ENCODE measurements around the gene INPP5D. TPM values are rescaled to one million over a fixed set of nuclear protein-coding genes. Genes with fewer than 3 reads are reported as not detected.
"Not testable (repeated sequence)": the region's sequence is repeated elsewhere in the genome, so short reads cannot be mapped to it uniquely, and the experiment has no call there.

Gene INPP5D
- 60.9 and 61.2 TPM in 2 replicates for total RNA-seq

DNA sequence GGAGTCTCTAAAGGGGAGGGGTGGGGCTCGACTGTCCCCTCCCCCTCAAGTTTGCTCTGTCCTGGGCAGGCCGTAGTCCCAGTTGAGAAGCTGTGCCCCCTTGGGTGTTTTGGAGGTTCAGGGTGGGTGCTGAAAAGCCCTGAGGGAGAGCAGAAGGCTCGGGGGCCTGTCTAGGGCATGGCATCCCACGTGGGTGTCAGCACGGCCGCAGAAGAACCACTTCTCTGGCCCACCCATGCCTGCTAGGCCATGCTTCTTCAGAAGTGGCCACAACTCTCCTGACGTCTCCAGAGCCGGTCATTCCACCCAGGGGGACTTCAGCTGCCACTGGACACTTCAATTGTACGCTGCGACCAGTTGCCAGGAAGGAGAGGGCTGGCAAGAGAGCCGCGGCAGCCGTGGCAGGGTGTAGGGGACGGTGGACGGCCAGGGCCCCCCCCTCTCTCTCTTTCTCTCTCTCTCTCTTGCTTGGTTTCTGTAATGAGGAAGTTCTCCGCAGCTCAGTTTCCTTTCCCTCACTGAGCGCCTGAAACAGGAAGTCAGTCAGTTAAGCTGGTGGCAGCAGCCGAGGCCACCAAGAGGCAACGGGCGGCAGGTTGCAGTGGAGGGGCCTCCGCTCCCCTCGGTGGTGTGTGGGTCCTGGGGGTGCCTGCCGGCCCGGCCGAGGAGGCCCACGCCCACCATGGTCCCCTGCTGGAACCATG lies at the start of gene INPP5D:
TSS of gene INPP5D (plus strand) at position 546 of the 704 bp plus-strand sequence. CDS start at position 683, 137 bp downstream.
- Mint-ChIP-seq H3K9me3 (no peaks in the 10 kb centered on the region), H3K27ac (peak within 1 kb of the TSS; percentile 99), H3K27me3 (ENCODE audit: insufficient read depth) (no peaks in the 10 kb centered on the region), H3K4me3 (peak within 1 kb of the TSS; percentile 97), H3K4me1 (ENCODE audit: low read depth) (peaks cover 48% of the 10 kb centered on the region), H3K36me3 (ENCODE audit: low read depth) (peaks cover 9% of the 10 kb centered on the region)
- intact Hi-C loops (cut with micrococcal nuclease) = loop anchor here (1.0 to 2.0 kb wide), 6 partner anchors 41 to 363 kb away; partner anchors contain the start of genes ATG16L1 and GIGYF2
- peak; percentile 68 for DNase-seq (ENCODE audit: low spot score)

DNA sequence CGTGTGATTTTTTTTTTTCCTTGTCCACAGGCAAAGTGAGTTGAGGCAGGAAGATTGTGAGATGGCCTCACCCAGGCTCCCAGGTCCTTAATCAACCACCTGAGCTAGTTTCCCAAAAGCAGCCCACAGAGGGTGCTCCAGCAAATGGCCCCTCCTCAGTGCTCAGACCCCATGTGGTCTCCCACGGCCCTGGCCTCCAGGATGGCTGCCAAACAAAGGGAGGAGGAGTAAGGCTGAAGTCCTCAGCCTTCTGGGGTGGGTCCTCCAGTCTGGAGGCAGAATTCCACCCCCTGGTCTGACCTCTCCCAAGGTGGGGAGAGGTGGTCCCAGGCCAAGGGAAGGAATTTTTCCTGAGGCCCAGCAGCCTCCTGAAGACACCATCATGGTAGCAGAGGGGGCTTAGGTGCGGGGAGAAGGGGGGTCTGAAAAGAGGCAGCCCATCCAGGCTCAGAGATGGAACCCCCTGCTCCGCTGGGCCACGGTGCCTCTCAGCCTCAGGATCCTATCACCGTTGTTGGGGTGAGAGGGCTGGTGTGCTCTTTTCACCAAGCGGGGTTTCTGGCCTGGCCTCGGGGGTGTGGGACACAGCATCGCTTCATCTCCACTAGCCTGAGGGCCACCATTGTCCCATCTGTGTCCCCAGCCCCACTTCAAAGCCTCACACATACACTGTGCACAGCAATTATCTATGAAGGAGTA lies 49.4 kb upstream of the INPP5D start:
- Mint-ChIP-seq H3K36me3 (ENCODE audit: low read depth) (no peaks in the 10 kb centered on the region), H3K9me3 (peaks cover 6% of the 10 kb centered on the region), H3K4me1 (ENCODE audit: low read depth) (no peaks in the 10 kb centered on the region), H3K27ac (no peak overlapping the region), H3K4me3 (no peak overlapping the region), H3K27me3 (ENCODE audit: insufficient read depth) (peaks cover 9% of the 10 kb centered on the region)
- intact Hi-C loops (cut with micrococcal nuclease) = no loop called here
- no peak for DNase-seq (ENCODE audit: low spot score)

DNA sequence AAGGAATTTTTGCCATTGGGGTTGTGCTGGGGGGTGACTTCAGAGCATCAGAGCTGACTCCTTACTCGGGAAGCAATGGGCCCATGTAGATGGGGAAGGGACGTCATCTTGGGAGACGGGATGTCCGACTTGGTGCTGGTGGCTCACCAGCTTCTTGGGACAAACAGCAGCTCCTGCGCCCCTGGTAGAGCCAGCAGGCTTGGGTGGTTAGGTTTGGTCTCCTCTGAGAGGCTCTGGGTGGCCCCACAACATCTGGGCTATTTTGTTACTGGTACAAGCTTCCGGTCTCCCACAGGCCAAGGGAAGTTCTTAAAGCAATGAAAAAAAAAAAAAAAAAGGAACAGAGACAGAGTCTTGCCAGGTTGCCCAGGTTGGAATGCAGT lies 48.9 kb upstream of the INPP5D start:
- peaks cover 6% of the 10 kb centered on the region for H3K9me3 Mint-ChIP-seq
- no peak for DNase-seq (ENCODE audit: low spot score)
- no peak overlapping the region for H3K27ac Mint-ChIP-seq
- H3K4me3 Mint-ChIP-seq = no peak overlapping the region
- peaks cover 9% of the 10 kb centered on the region for H3K27me3 Mint-ChIP-seq (ENCODE audit: insufficient read depth)
- no peaks in the 10 kb centered on the region for H3K36me3 Mint-ChIP-seq (ENCODE audit: low read depth)
- H3K4me1 Mint-ChIP-seq (ENCODE audit: low read depth) = no peaks in the 10 kb centered on the region
- intact Hi-C loops (cut with micrococcal nuclease) = no loop called here

DNA sequence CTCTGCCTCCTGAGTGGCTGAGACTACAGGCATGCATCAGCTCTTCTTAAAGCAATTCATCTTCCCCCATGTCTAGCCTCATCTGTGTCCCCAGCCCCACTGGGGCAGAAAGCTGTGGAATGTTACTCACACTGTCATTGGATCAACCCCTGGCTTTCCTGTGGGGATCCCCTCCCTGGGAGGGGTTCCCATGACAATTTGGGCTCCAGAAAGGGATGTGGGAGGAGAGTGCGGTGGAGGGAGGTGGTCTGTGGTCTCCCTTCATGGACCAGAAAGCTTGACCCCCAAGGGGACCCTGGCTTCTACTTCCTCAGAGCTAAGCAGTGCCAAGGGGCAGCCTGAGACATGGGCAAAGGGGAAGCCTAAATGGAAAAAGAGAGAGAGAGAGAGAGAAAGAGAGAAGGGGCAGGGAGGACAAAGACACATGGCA lies 48.4 kb upstream of the INPP5D start:
- no peak for DNase-seq (ENCODE audit: low spot score)
- intact Hi-C loops (cut with micrococcal nuclease) = no loop called here
- peaks cover 9% of the 10 kb centered on the region for H3K27me3 Mint-ChIP-seq (ENCODE audit: insufficient read depth)
- no peak overlapping the region for H3K4me3 Mint-ChIP-seq
- no peak overlapping the region for H3K27ac Mint-ChIP-seq
- peaks cover 6% of the 10 kb centered on the region for H3K9me3 Mint-ChIP-seq
- no peaks in the 10 kb centered on the region for H3K4me1 Mint-ChIP-seq (ENCODE audit: low read depth)
- H3K36me3 Mint-ChIP-seq (ENCODE audit: low read depth) = no peaks in the 10 kb centered on the region

DNA sequence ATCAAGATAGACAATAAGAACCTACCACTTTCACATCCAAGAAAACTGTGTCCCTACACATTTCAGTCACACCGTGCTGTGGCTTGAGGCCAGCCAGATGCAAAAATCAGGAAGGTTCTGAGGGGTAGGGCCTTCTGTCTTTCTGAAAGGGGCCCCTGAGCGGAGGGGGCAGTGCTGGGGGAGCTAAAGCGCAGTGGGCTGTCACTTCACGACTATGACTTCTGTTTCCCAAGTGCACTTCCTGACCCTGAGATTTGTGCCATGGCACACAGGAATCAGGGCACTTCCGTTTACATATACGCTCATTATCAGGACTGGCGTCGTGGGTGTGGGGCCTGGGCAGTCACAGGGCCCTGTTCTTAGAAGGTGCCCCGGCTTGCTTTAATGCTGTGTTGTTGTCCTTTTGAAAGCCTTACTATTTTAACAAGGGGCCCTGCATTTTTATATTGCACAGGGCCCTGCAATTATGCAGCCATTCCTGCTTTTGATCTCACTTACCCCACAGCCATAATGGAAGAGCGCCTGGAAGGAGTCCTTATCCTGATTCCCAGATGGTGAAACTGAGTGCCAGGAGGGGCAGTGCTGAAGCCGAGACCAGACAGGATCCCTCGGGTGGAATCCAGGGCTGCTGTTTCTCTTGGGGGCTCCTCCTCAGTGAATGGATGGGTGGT lies 47.7 kb upstream of the INPP5D start:
- intact Hi-C loops (cut with micrococcal nuclease) = no loop called here
- no peak for DNase-seq (ENCODE audit: low spot score)
- Mint-ChIP-seq H3K9me3 (peaks cover 6% of the 10 kb centered on the region), H3K36me3 (ENCODE audit: low read depth) (no peaks in the 10 kb centered on the region), H3K4me1 (ENCODE audit: low read depth) (no peaks in the 10 kb centered on the region), H3K27me3 (ENCODE audit: insufficient read depth) (peaks cover 10% of the 10 kb centered on the region), H3K27ac (no peak overlapping the region), H3K4me3 (no peak overlapping the region)

DNA sequence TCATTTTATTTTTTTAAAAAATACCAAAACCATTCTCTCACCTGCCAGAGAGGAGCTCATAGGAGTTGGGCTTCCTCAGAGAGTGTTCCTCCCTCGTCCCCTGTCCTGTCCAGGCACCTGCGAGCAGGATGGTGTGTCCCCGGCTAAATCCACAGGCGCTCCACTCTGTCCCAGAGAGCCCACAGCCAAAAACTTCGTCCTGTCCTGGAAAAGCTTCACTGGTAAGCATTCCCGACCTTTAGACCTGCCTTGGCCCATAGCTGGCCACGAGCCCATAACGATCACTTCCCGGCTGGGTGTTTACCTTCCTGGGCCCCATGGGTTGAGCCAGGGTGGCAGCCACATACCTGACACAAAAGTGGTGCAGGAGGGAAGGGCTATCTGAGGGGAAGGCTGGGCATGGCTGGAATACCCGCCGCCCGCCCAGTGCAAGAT lies 47.1 kb upstream of the INPP5D start, which contains the start of gene NGEF:
TSS of gene NGEF (minus strand) at position 230 of the 435 bp plus-strand sequence. CDS start 38,366 bp downstream, outside the sequence.
- H3K36me3 Mint-ChIP-seq (ENCODE audit: low read depth) = no peaks in the 10 kb centered on the region
- H3K27me3 Mint-ChIP-seq (ENCODE audit: insufficient read depth) = peaks cover 12% of the 10 kb centered on the region
- intact Hi-C loops (cut with micrococcal nuclease) = no loop called here
- H3K9me3 Mint-ChIP-seq = peaks cover 6% of the 10 kb centered on the region
- H3K27ac Mint-ChIP-seq = no peak within 1 kb of the TSS
- no peak for DNase-seq (ENCODE audit: low spot score)
- no peaks in the 10 kb centered on the region for H3K4me1 Mint-ChIP-seq (ENCODE audit: low read depth)
- no peak within 1 kb of the TSS for H3K4me3 Mint-ChIP-seq

DNA sequence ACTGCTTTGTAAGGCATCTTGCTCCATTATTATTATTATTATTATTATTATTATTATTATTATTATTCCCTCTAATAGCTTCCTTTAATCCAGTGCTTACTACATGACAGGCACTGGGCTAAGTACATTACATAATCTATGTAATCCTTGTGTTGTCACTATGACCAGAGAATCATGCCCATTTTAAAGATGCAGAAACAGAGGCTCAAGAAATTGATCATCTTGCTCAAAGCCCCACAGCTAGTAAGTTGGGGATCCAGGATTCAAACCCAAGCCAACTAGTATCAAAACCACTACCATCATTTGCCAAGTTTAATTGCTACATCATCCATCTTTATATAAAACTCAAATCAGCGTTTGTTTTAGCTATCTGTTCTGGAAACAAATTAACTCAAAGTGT lies 46.5 kb upstream of the INPP5D start:
- no peak overlapping the region for H3K27ac Mint-ChIP-seq
- H3K36me3 Mint-ChIP-seq (ENCODE audit: low read depth) = no peaks in the 10 kb centered on the region
- intact Hi-C loops (cut with micrococcal nuclease) = no loop called here
- peaks cover 14% of the 10 kb centered on the region for H3K27me3 Mint-ChIP-seq (ENCODE audit: insufficient read depth)
- H3K9me3 Mint-ChIP-seq = peaks cover 6% of the 10 kb centered on the region
- H3K4me1 Mint-ChIP-seq (ENCODE audit: low read depth) = no peaks in the 10 kb centered on the region
- no peak overlapping the region for H3K4me3 Mint-ChIP-seq
- DNase-seq (ENCODE audit: low spot score) = no peak

DNA sequence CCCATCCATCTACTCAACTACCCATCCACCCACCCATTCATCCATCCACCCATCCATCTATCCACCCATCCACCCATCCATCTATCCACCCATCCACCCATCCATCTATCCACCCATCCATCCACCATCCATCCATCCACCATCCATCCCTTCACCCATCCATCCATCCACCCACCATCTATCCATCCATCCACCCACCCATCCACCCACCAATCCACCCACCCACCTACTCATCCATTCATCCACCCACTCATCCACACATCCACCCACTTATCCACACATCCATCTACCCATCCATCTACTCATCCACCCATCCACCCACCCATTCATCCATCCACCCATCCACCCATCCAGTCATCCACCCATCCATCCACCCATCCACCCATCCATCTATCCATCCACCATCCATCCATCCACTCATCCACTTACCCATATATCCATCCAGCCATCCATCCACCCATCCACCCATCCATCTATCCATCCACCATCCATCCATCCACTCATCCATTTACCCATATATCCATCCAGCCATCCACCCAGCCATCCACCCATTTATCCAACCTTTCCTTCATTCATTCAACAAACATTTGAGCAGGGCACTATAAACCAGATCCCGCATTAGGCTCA lies 45.0 kb upstream of the INPP5D start:
- Mint-ChIP-seq H3K36me3 (ENCODE audit: low read depth) (no peaks in the 10 kb centered on the region), H3K4me1 (ENCODE audit: low read depth) (no peaks in the 10 kb centered on the region), H3K27ac (no peak overlapping the region), H3K9me3 (peaks cover 6% of the 10 kb centered on the region), H3K27me3 (ENCODE audit: insufficient read depth) (peaks cover 14% of the 10 kb centered on the region), H3K4me3 (no peak overlapping the region)
- no peak for DNase-seq (ENCODE audit: low spot score)
- intact Hi-C loops (cut with micrococcal nuclease) = no loop called here

DNA sequence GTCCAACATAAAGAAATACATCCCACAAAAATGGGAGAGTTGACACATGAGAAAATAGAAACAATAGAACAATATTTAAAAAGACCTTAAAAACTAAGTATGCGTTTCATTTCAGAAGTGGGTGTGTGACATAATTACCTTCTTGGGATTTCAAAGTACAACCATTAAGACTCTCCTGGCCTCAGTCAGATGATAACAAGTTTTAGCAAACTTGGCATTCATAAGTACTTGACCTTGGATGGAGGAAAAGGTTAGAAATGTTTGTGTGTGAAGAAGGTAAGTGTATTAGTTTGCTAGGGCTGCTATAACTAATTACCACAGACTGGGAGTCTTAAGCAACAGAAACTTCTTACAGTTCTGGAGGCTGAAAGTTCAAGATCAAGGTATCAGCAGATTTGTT lies 42.2 kb upstream of the INPP5D start:
- intact Hi-C loops (cut with micrococcal nuclease) = no loop called here
- DNase-seq (ENCODE audit: low spot score) = no peak
- Mint-ChIP-seq H3K4me1 (ENCODE audit: low read depth) (no peaks in the 10 kb centered on the region), H3K36me3 (ENCODE audit: low read depth) (no peaks in the 10 kb centered on the region), H3K27ac (no peak overlapping the region), H3K4me3 (no peak overlapping the region), H3K9me3 (peaks cover 6% of the 10 kb centered on the region), H3K27me3 (ENCODE audit: insufficient read depth) (peaks cover 11% of the 10 kb centered on the region)

DNA sequence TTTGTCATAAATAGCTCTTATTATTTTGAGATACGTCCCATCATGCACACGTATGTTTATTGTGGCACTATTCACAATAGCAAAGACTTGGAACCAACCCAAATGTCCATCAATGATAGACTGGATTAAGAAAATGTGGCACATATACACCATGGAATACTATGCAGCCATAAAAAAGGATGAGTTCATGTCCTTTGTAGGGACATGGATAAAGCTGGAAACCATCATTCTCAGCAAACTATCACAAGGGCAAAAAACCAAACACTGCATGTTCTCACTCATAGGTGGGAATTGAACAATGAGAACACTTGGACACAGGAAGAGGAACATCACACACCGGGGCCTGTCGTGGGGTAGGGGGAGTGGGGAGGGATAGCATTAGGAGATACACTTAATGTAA lies 40.5 kb upstream of the INPP5D start:
- H3K4me3 Mint-ChIP-seq = not testable (repeated sequence)
- H3K27me3 Mint-ChIP-seq (ENCODE audit: insufficient read depth) = peaks cover 11% of the 10 kb centered on the region

DNA sequence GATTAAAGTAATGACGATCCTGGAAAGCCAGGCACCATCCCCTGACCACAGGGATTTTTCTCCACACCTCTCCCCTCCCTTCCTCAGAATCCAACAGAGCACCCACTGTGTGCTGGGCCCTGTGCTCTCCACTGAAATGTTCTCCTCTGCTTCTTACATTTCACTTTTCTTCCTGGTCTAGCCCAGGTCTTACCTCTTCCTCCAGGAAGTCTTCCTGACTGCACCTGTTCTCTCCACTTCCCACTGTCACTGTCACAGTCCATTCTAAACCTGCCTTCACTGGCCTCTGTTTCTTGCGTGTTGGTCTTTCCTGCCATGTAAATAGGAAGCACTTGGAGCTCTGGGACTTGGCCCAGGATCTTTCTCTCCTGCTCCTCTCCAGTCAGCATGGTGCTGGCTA lies 39.7 kb upstream of the INPP5D start:
- no peaks in the 10 kb centered on the region for H3K36me3 Mint-ChIP-seq (ENCODE audit: low read depth)
- DNase-seq (ENCODE audit: low spot score) = no peak
- intact Hi-C loops (cut with micrococcal nuclease) = no loop called here
- peaks cover 8% of the 10 kb centered on the region for H3K27me3 Mint-ChIP-seq (ENCODE audit: insufficient read depth)
- H3K27ac Mint-ChIP-seq = no peak overlapping the region
- peaks cover 2% of the 10 kb centered on the region for H3K9me3 Mint-ChIP-seq
- no peaks in the 10 kb centered on the region for H3K4me1 Mint-ChIP-seq (ENCODE audit: low read depth)
- H3K4me3 Mint-ChIP-seq = no peak overlapping the region

More for the DNA sequence above, 40.5 kb upstream of the INPP5D start:
- H3K9me3 Mint-ChIP-seq; H3K4me1 Mint-ChIP-seq (ENCODE audit: low read depth); DNase-seq (ENCODE audit: low spot score); H3K27ac Mint-ChIP-seq; H3K36me3 Mint-ChIP-seq (ENCODE audit: low read depth); intact Hi-C loops (cut with micrococcal nuclease): not testable (repeated sequence)

DNA sequence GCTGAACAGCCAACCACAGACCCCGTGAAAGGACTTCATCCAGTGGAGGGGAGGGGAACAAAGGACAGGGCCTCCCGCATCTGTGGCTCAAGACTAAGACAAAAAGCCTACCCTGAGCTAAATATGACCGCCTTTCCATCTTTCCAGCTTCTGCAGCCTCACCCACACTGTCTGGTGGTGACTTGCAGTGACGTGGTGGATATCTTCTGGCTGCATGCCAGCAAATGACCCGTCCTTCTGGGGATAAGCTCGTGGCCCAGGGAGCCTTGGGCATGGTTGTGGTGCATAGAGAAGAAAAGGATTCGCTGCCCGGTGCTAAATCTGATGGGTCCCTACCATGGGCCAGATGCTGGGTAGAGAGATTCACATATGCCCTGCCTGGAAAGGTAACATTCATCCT lies 38.4 kb upstream of the INPP5D start:
- no peak for DNase-seq (ENCODE audit: low spot score)
- Mint-ChIP-seq H3K4me1 (ENCODE audit: low read depth) (no peaks in the 10 kb centered on the region), H3K27ac (no peak overlapping the region), H3K4me3 (no peak overlapping the region), H3K9me3 (no peaks in the 10 kb centered on the region), H3K27me3 (ENCODE audit: insufficient read depth) (peaks cover 6% of the 10 kb centered on the region), H3K36me3 (ENCODE audit: low read depth) (no peaks in the 10 kb centered on the region)
- intact Hi-C loops (cut with micrococcal nuclease) = no loop called here
